ENCODE data around the gene KRT31.

- no peak for TF ChIP-seq HDAC2 (IDR thresholded peaks at IDR 0.05; ENCODE audit: borderline replicate concordance in 1 of 2, low read depth in 2 of 2, low read length in 2 of 2)
- no peak for TF ChIP-seq EZH2 (IDR thresholded peaks at IDR 0.05; ENCODE audit: low read depth, low read length, severe bottlenecking)
- TF ChIP-seq ASH2L (IDR thresholded peaks at IDR 0.05; ENCODE audit: low read length), result no peak
- no peak for TF ChIP-seq HDAC6 (IDR thresholded peaks at IDR 0.05; ENCODE audit: low read depth, low read length)
- TF ChIP-seq POU5F1 (IDR thresholded peaks at IDR 0.05; ENCODE audit: low read depth, low read length), result no peak
- TF ChIP-seq YY1 (IDR thresholded peaks at IDR 0.05; ENCODE audit: low read depth, low read length), result no peak
- TF ChIP-seq CTCF (IDR thresholded peaks at IDR 0.05; ENCODE audit: control extremely low read depth in 1 of 3, insufficient read depth in 1 of 3, low read depth in 1 of 3, low read length in 3 of 3), result no peak
Measured at GRCh38 chr17:41352597-41353366, 44.6 kb downstream of the KRT31 start.
